ENCODE data around the gene DNAJC5. TPM values are rescaled to one million over a fixed set of nuclear protein-coding genes. Genes with fewer than 3 reads are reported as not detected.
A peak's percentile ranks its signal among the peaks of the same experiment; 100 is the strongest.

DNAJC5 gene
- total and polyA plus RNA-seq, 2 donors (not counting 3 experiments of a cell fraction or from before 2014, with no cell fraction given): 44.7 to 60.3 TPM

DNA sequence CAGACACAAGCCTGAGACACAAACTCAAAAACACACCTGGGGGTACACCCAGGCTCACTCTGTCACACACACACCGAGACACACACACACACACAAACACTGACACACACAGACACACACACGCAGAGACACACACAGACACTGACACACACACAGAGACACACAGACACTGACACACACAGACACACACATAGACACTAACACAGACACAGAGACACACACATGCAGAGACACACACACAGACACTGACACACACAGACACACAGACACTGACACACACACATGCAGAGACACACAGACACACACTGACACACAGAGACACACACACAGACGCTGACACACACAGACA, 48.1 kb upstream of the DNAJC5 start:
- H3K79me2 ChIP-seq (ENCODE audit: control insufficient read depth, insufficient read depth, low read length): no peaks in the 10 kb centered on the region
- TF ChIP-seq, protein P1, sequence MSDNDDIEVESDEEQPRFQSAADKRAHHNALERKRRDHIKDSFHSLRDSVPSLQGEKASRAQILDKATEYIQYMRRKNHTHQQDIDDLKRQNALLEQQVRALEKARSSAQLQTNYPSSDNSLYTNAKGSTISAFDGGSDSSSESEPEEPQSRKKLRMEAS (IDR thresholded peaks at IDR 0.05; ENCODE audit: insufficient read depth, insufficient read length): no peak
- TF ChIP-seq, protein P2, sequence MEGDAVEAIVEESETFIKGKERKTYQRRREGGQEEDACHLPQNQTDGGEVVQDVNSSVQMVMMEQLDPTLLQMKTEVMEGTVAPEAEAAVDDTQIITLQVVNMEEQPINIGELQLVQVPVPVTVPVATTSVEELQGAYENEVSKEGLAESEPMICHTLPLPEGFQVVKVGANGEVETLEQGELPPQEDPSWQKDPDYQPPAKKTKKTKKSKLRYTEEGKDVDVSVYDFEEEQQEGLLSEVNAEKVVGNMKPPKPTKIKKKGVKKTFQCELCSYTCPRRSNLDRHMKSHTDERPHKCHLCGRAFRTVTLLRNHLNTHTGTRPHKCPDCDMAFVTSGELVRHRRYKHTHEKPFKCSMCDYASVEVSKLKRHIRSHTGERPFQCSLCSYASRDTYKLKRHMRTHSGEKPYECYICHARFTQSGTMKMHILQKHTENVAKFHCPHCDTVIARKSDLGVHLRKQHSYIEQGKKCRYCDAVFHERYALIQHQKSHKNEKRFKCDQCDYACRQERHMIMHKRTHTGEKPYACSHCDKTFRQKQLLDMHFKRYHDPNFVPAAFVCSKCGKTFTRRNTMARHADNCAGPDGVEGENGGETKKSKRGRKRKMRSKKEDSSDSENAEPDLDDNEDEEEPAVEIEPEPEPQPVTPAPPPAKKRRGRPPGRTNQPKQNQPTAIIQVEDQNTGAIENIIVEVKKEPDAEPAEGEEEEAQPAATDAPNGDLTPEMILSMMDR (IDR thresholded peaks at IDR 0.05; ENCODE audit: extremely low read depth in 1 of 2, insufficient read depth in 1 of 2, low read depth in 1 of 2, low read length in 2 of 2): no peak
- TF ChIP-seq POLR2AphosphoS5 (IDR thresholded peaks at IDR 0.05; ENCODE audit: insufficient read depth, low read depth, low read length) (no peak), EZH2 (IDR thresholded peaks at IDR 0.05; ENCODE audit: borderline replicate concordance, low read depth, low read length, severe bottlenecking) (no peak), GATA2 (IDR thresholded peaks at IDR 0.05; ENCODE audit: insufficient read depth, insufficient read length, low read depth, low read length) (no peak), FOS (IDR thresholded peaks at IDR 0.05; ENCODE audit: borderline replicate concordance, insufficient read depth, low read length) (no peak), MYC (IDR thresholded peaks at IDR 0.05; ENCODE audit: low read depth, low read length) (no peak), JUN (IDR thresholded peaks at IDR 0.05; ENCODE audit: borderline replicate concordance, insufficient read depth, insufficient read length, low read depth) (no peak), POLR2A (IDR thresholded peaks at IDR 0.05; ENCODE audit: low read depth, low read length) (no peak)
- no peaks in the 10 kb centered on the region for H3K9me3 ChIP-seq (replicated peaks; ENCODE audit: control insufficient read depth, insufficient read depth, low read length)
- no peaks in the 10 kb centered on the region for H3K27me3 ChIP-seq (ENCODE audit: control insufficient read depth in 2 of 2, insufficient read depth in 2 of 2, low read length in 2 of 2)
- peak overlapping the region; percentile 18 for H3K27ac ChIP-seq (ENCODE audit: insufficient read depth, low read depth, low read length)
- no peaks in the 10 kb centered on the region for H4K20me1 ChIP-seq (replicated peaks; ENCODE audit: control insufficient read depth, extremely low read depth, insufficient read depth, low read length)
- dilution Hi-C loops (cut with MboI; ENCODE audit: extremely low pct_ligation_motif_present, low sequenced_read_pairs) (no loop called here), intact Hi-C loops (cut with micrococcal nuclease) (loop anchor here (1.0 kb wide), 1 partner anchor 15 kb away; no protein-coding TSS in a partner anchor)
- H3K4me3 ChIP-seq (replicated peaks in 1 of 3; ENCODE audit: insufficient read depth in 1 of 3, low read depth in 1 of 3, low read length in 3 of 3): no peak overlapping the region
- no peaks in the 10 kb centered on the region for H3K9me1 ChIP-seq (replicated peaks; ENCODE audit: control insufficient read depth, extremely low read depth, insufficient read depth, low read length)
- no peak overlapping the region for H3K4me2 ChIP-seq (ENCODE audit: insufficient read depth, low read length)
- DNase-seq (ENCODE audit: low read depth, low spot score) (no peak), FAIRE-seq (peak; percentile 85)
- H3K36me3 ChIP-seq (ENCODE audit: control insufficient read depth in 2 of 2, extremely low read depth in 1 of 2, insufficient read depth in 2 of 2, low read length in 2 of 2): no peaks in the 10 kb centered on the region
- no peak overlapping the region for H3K9ac ChIP-seq (replicated peaks; ENCODE audit: extremely low read depth, insufficient read depth, low read length)
- peaks cover 25% of the 10 kb centered on the region for H3K4me1 ChIP-seq (ENCODE audit: control insufficient read depth, extremely low read depth, insufficient read depth, low read length)
- no TSS peak for BruUV-seq (replicated peaks)
- POLR2A ChIA-PET: no interaction called here
- CTCF ChIA-PET: interaction anchor here (1.3 to 2.2 kb wide), 2 partner anchors 11 to 192 kb away, joined by 3 to 16 read pairs; no protein-coding TSS in a partner anchor
- peak overlapping the region; percentile 77 for H2AFZ ChIP-seq (ENCODE audit: low read depth, low read length)
